Astrocyte of the spinal cord (primary cell): ENCODE data around the gene POLDIP3.
"Not testable (repeated sequence)": the region's sequence is repeated elsewhere in the genome, so short reads cannot be mapped to it uniquely, and the experiment has no call there.

Experiments used
- DNase-seq: peaks from one replicate; pipeline ENCODE4 v3.0.0; 2011; ENCODE audit warnings: low read depth, low spot score
- H3K4me3 ChIP-seq: 2 replicates; pipeline ENCODE4 v1.5.1; 2011; ENCODE audit warnings: low read depth, mild to moderate bottlenecking, low read length, moderate library complexity
- in situ Hi-C: cut with HindIII; loops from 2 replicates; pipeline ENCODE4 v1.10.0; 2017; ENCODE audit warnings: low sequenced_read_pairs
- TF ChIP-seq, protein P1 (sequence below): IDR thresholded peaks from 2 replicates; pipeline ENCODE4 v1.5.1; 2012; ENCODE audit warnings: low read depth, mild to moderate bottlenecking, low read length, inconsistent platforms

The POLDIP3 gene

DNA sequence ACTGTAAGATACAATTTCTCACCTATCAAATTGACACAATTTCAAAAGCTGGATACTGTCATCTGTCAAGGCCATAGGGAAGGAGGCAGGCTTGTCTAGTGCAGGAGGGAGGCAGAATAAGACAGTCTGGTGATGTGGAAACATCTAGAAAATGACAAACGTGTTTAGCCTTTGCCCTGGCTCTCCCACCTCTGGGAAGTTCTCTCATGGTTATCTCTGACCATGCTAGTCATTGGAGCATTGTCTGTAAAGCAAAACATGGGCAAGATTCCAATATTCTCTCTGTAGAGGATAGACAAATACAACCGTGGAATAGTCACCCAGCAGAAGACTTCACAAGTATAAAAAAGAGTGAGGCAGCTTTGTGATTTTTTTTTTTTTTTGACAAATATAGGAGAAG is 70.0 kb downstream of the POLDIP3 start:
- in situ Hi-C loops: no loop called here
- DNase-seq: no peak
- H3K4me3 ChIP-seq: no peak overlapping the region
- TF ChIP-seq, protein P1, sequence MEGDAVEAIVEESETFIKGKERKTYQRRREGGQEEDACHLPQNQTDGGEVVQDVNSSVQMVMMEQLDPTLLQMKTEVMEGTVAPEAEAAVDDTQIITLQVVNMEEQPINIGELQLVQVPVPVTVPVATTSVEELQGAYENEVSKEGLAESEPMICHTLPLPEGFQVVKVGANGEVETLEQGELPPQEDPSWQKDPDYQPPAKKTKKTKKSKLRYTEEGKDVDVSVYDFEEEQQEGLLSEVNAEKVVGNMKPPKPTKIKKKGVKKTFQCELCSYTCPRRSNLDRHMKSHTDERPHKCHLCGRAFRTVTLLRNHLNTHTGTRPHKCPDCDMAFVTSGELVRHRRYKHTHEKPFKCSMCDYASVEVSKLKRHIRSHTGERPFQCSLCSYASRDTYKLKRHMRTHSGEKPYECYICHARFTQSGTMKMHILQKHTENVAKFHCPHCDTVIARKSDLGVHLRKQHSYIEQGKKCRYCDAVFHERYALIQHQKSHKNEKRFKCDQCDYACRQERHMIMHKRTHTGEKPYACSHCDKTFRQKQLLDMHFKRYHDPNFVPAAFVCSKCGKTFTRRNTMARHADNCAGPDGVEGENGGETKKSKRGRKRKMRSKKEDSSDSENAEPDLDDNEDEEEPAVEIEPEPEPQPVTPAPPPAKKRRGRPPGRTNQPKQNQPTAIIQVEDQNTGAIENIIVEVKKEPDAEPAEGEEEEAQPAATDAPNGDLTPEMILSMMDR: no peak

GRCh38 chr22:42539236-42539771 is 75.4 kb downstream of the POLDIP3 start:
- in situ Hi-C loops, H3K4me3 ChIP-seq, DNase-seq: not testable (repeated sequence)

DNA sequence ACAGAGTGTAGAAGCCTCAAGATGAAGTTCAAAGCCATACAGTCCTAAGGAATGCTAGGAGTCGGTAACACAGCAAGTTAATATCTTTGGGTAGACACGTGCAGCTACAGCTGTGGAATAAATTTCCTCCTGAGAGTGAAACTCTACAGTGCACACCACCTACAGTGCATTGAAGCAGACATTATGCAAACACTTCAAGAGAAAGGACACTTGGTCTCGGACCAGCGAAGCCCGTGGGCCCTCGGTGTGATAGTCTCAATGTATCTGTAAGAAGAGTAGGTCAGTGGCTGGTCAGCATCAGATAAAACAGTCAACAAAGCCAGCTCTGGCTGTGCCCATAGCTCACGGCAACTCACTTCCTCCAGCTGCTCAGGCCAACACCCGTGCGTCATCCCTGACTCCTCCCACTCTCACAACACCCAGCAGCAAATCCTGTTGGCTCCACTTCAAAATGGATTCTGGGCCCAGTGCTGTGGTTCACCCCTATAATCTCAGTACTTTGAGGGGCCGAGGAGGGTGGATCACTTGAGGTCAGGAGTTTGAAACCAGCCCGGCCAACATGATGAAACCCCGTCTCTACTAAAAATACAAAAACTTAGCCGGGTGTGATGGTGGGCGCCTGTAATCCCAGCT is 77.4 kb downstream of the POLDIP3 start:
- DNase-seq, in situ Hi-C loops: not testable (repeated sequence)

GRCh38 chr22:42536634-42537033 is 78.0 kb downstream of the POLDIP3 start:
- H3K4me3 ChIP-seq, in situ Hi-C loops, DNase-seq: not testable (repeated sequence)

More for the DNA sequence above, 77.4 kb downstream of the POLDIP3 start:
- H3K4me3 ChIP-seq: not testable (repeated sequence)

- DNase-seq: no peak
- no peak overlapping the region for H3K4me3 ChIP-seq
- TF ChIP-seq, protein P1: no peak
- in situ Hi-C loops: no loop called here
Measured at GRCh38 chr22:42536166-42536565, 78.5 kb downstream of the POLDIP3 start.

DNA sequence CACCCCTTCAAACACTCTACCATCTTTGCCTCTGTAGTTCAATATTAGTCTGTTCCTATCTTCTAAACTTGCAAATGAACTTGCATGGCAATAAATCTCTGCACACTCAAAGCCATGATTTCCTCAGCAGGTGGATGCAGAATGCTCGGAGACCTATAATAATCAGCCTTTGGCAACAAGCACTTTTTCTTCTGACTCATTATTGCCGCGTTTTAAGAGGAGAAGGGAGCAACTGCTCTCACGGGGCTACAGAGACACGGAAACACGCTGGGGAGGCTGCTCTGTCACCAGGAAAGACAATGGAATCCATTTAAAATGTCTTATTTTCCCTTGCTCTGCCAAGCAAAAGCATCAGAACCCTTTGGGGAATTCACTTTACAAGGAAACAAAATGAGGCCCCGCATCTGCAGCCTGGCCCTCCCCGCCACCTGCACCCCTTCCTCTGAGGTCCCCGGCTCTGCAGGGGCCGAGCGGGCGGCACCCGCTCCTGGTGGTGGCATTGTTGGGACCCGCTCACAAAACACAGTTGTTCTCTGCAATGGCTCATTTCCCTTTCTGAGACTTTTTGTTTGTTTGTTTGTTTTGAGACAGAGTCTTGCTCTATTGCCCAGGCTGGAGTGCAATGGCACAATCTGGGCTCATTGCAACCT is 79.5 kb downstream of the POLDIP3 start:
- DNase-seq, in situ Hi-C loops, H3K4me3 ChIP-seq: not testable (repeated sequence)
